ENCODE data around the gene OLA1. TPM values are rescaled to one million over a fixed set of nuclear protein-coding genes. Genes with fewer than 3 reads are reported as not detected.

Gene OLA1
- total RNA-seq, 1 experiment from 2014 or later, result 124 TPM

DNA sequence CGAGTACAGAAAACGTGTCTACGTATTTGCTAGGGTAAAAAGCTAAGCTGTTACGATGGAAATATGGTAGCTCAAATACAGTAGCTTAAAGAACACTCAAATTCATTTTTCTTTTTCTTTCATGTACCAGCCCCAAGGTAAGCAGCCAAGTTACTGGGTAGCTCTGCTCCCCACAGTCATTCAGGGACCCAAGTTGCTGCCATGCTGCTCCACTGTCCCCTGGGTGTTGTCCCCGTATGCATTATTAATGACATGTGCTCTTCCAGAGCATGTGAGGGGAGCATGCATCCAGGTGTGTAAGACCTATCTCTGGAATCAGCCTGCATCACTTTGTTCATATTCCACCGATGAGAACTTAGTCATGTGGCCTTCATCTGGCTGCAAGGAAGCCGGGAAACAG is 178.1 kb downstream of the OLA1 start:
- DNase-seq, result no peak
- intact Hi-C loops (cut with micrococcal nuclease; ENCODE audit: unreplicated experiment), result no loop called here
- CTCF ChIA-PET, result no interaction called here
- H3K4me1 Mint-ChIP-seq (ENCODE audit: low read depth, unreplicated experiment), result no peaks in the 10 kb centered on the region
- H3K36me3 Mint-ChIP-seq (ENCODE audit: insufficient read depth, unreplicated experiment), result peaks cover 11% of the 10 kb centered on the region
- BruUV-seq (replicated peaks), result no TSS peak
- no peak overlapping the region for H3K4me3 Mint-ChIP-seq (ENCODE audit: low read depth, unreplicated experiment)
- no peaks in the 10 kb centered on the region for H3K27me3 Mint-ChIP-seq (ENCODE audit: unreplicated experiment)
- H3K27ac Mint-ChIP-seq (ENCODE audit: unreplicated experiment), result no peak overlapping the region
- peaks cover 3% of the 10 kb centered on the region for H3K9me3 Mint-ChIP-seq (ENCODE audit: low read depth, unreplicated experiment)
- TF ChIP-seq, protein P1, sequence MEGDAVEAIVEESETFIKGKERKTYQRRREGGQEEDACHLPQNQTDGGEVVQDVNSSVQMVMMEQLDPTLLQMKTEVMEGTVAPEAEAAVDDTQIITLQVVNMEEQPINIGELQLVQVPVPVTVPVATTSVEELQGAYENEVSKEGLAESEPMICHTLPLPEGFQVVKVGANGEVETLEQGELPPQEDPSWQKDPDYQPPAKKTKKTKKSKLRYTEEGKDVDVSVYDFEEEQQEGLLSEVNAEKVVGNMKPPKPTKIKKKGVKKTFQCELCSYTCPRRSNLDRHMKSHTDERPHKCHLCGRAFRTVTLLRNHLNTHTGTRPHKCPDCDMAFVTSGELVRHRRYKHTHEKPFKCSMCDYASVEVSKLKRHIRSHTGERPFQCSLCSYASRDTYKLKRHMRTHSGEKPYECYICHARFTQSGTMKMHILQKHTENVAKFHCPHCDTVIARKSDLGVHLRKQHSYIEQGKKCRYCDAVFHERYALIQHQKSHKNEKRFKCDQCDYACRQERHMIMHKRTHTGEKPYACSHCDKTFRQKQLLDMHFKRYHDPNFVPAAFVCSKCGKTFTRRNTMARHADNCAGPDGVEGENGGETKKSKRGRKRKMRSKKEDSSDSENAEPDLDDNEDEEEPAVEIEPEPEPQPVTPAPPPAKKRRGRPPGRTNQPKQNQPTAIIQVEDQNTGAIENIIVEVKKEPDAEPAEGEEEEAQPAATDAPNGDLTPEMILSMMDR (IDR thresholded peaks at IDR 0.05; ENCODE audit: unreplicated experiment), result no peak

DNA sequence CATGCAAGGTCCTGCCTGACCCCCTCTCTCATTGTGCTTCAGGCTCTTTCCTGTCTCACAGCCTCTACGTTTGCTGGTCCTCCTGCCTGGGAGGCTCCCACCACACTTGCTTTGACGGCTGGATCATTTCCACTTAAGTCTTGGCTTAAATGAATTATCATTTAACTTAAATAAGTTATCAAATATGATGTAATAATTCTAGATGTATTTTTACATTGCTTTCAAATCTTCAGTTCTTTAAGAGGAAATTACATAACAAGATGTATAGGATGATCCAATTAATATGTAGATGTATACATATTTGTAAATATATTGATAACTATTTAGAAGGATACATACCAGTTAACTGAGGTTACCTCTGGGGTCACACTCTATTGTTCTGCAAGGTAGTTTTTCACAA is 180.5 kb downstream of the OLA1 start:
- H3K36me3 Mint-ChIP-seq (ENCODE audit: insufficient read depth, unreplicated experiment), result peaks cover 5% of the 10 kb centered on the region
- peaks cover 3% of the 10 kb centered on the region for H3K9me3 Mint-ChIP-seq (ENCODE audit: low read depth, unreplicated experiment)
- no peak overlapping the region for H3K27ac Mint-ChIP-seq (ENCODE audit: unreplicated experiment)
- H3K4me3 Mint-ChIP-seq (ENCODE audit: low read depth, unreplicated experiment), result no peak overlapping the region
- DNase-seq, result no peak
- H3K27me3 Mint-ChIP-seq (ENCODE audit: unreplicated experiment), result no peaks in the 10 kb centered on the region
- TF ChIP-seq, protein P1 (IDR thresholded peaks at IDR 0.05; ENCODE audit: unreplicated experiment), result no peak
- CTCF ChIA-PET, result no interaction called here
- intact Hi-C loops (cut with micrococcal nuclease; ENCODE audit: unreplicated experiment), result no loop called here
- no peaks in the 10 kb centered on the region for H3K4me1 Mint-ChIP-seq (ENCODE audit: low read depth, unreplicated experiment)
- no TSS peak for BruUV-seq (replicated peaks)

DNA sequence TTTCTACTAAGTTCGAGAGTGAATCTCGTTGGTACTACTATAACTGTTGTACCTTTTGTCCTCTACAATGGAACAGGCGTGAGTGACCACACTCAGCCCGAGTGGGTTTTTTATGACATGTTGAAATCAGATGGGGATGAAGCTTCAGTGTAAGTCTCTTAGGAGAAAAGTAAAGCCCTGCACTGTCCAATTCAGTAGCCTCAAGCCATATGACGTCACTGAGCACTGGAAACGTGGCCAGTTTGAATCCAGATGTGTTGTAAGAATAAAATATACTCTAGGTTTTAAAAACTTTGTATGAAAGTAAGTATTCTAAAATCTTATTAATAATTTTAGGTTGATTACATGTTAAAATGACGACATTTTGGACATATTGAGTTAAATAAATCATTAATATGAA is 181.5 kb downstream of the OLA1 start:
- Mint-ChIP-seq H3K9me3 (ENCODE audit: low read depth, unreplicated experiment) (peaks cover 3% of the 10 kb centered on the region), H3K36me3 (ENCODE audit: insufficient read depth, unreplicated experiment) (peaks cover 5% of the 10 kb centered on the region), H3K4me1 (ENCODE audit: low read depth, unreplicated experiment) (no peaks in the 10 kb centered on the region), H3K4me3 (ENCODE audit: low read depth, unreplicated experiment) (no peak overlapping the region), H3K27ac (ENCODE audit: unreplicated experiment) (no peak overlapping the region), H3K27me3 (ENCODE audit: unreplicated experiment) (no peaks in the 10 kb centered on the region)
- intact Hi-C loops (cut with micrococcal nuclease; ENCODE audit: unreplicated experiment), result no loop called here
- BruUV-seq (replicated peaks), result no TSS peak
- TF ChIP-seq, protein P1 (IDR thresholded peaks at IDR 0.05; ENCODE audit: unreplicated experiment), result no peak
- DNase-seq, result no peak
- CTCF ChIA-PET, result interaction anchor here (0.6 kb wide), 2 partner anchors 90 to 317 kb away, joined by 3 to 4 read pairs; no protein-coding TSS in a partner anchor

DNA sequence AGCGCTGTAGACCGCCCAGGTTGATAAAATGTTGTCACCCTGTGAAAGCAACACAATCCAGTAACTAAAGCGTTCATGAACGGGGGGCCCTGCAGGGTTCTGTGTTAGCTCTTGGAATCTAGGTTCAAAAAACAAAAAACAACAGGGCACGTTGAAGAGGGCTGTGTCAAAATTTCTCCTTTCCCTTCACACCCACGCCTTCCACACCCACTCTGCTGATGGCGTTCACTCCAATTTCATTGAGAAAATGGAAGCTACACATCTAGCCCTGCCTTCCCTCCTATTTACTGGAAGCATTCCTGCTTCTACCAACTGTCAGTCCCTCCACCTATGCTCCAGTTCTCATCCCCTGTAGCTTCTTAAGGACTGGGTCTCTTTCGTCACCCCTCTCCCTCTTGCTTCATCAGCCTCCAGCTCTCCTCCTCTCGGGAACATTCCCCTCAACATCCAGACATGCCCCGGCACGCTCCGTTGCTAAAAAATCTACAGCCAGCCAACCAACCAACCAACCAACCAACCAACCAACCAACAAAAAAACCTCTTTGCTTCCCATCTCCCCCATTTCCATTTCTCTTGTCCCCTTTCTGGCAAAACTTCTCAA is 184.7 kb downstream of the OLA1 start:
- no peak for DNase-seq
- no TSS peak for BruUV-seq (replicated peaks)
- CTCF ChIA-PET, result interaction anchor here (0.6 kb wide), 1 partner anchor 93 kb away, joined by 5 read pairs; no protein-coding TSS in a partner anchor
- intact Hi-C loops (cut with micrococcal nuclease; ENCODE audit: unreplicated experiment), result no loop called here
- Mint-ChIP-seq H3K27ac (ENCODE audit: unreplicated experiment) (no peak overlapping the region), H3K4me1 (ENCODE audit: low read depth, unreplicated experiment) (no peaks in the 10 kb centered on the region), H3K4me3 (ENCODE audit: low read depth, unreplicated experiment) (no peak overlapping the region), H3K27me3 (ENCODE audit: unreplicated experiment) (no peaks in the 10 kb centered on the region), H3K36me3 (ENCODE audit: insufficient read depth, unreplicated experiment) (peaks cover 5% of the 10 kb centered on the region), H3K9me3 (ENCODE audit: low read depth, unreplicated experiment) (peaks cover 10% of the 10 kb centered on the region)
- TF ChIP-seq, protein P1 (IDR thresholded peaks at IDR 0.05; ENCODE audit: unreplicated experiment), result no peak

Data from Calu3 (cell line).